Astrocyte (in vitro differentiated cells and primary cell): Measurements from ENCODE around the gene POU2AF3. TPM values are rescaled to one million over a fixed set of nuclear protein-coding genes. Genes with fewer than 3 reads are reported as not detected.
A peak's percentile ranks its signal among the peaks of the same experiment; 100 is the strongest.

Experiments
- DNase-seq: peaks from one replicate; pipeline ENCODE4 v3.0.0-alpha.2; 2010; ENCODE audit warnings: low read depth
- FAIRE-seq: peaks from 2 replicates; lab custom pipeline; 2011; peaks lifted over from hg19 to GRCh38; lab: Jason Lieb, UNC
- H2AFZ ChIP-seq: 2 replicates; pipeline ENCODE4 v1.6.0; 2012; ENCODE audit warnings: low read depth, low read length, inconsistent platforms
- H3K27ac ChIP-seq: 2 replicates; pipeline ENCODE4 v1.5.1; 2011; ENCODE audit warnings: low read depth, low read length, inconsistent platforms
- H3K27me3 ChIP-seq: 2 replicates; pipeline ENCODE4 v1.6.0; 2011; ENCODE audit warnings: low read length, inconsistent platforms; ENCODE audit not compliant: insufficient read depth
- H3K36me3 ChIP-seq: 2 replicates; pipeline ENCODE4 v1.5.1; 2011; ENCODE audit warnings: low read length, inconsistent platforms; ENCODE audit not compliant: insufficient read depth
- H3K4me1 ChIP-seq: 2 replicates; pipeline ENCODE4 v1.5.1; 2011; ENCODE audit warnings: low read length, inconsistent platforms; ENCODE audit not compliant: insufficient read depth
- H3K4me2 ChIP-seq: 2 replicates; pipeline ENCODE4 v1.6.0; 2012; ENCODE audit warnings: low read length, inconsistent platforms
- H3K4me3 ChIP-seq: 2 replicates; pipeline ENCODE4 v1.5.1; 2011; ENCODE audit warnings: low read depth, mild to moderate bottlenecking, low read length, inconsistent platforms; ENCODE audit not compliant: insufficient read depth
- H3K79me2 ChIP-seq: 2 replicates; pipeline ENCODE4 v1.6.0; 2012; ENCODE audit warnings: mild to moderate bottlenecking, low read length, inconsistent platforms; ENCODE audit not compliant: insufficient read depth
- H3K9ac ChIP-seq: 2 replicates; pipeline ENCODE4 v1.6.0; 2012; ENCODE audit warnings: mild to moderate bottlenecking, low read length, inconsistent platforms
- H3K9me3 ChIP-seq: 2 replicates; pipeline ENCODE4 v1.5.1; 2012; ENCODE audit warnings: low read depth, mild to moderate bottlenecking, low read length, inconsistent platforms; ENCODE audit not compliant: insufficient read depth
- H4K20me1 ChIP-seq: 2 replicates; pipeline ENCODE4 v1.6.0; 2012; ENCODE audit warnings: low read length, inconsistent platforms; ENCODE audit not compliant: insufficient read depth
- H3K27ac Mint-ChIP-seq: one replicate; pipeline ENCODE4 v1.8.0; 2021; ENCODE audit warnings: mild to moderate bottlenecking, mixed read lengths; ENCODE audit not compliant: unreplicated experiment
- H3K27me3 Mint-ChIP-seq: one replicate; pipeline ENCODE4 v1.8.0; 2021; ENCODE audit warnings: low read depth, mixed read lengths; ENCODE audit not compliant: unreplicated experiment
- H3K36me3 Mint-ChIP-seq: one replicate; pipeline ENCODE4 v1.8.0; 2021; ENCODE audit warnings: low read depth, mixed read lengths; ENCODE audit not compliant: unreplicated experiment
- H3K4me1 Mint-ChIP-seq: one replicate; pipeline ENCODE4 v1.8.0; 2021; ENCODE audit warnings: low read depth, mixed read lengths; ENCODE audit not compliant: unreplicated experiment
- H3K4me3 Mint-ChIP-seq: one replicate; pipeline ENCODE4 v1.8.0; 2021; ENCODE audit warnings: mild to moderate bottlenecking, moderate library complexity, mixed read lengths; ENCODE audit not compliant: unreplicated experiment
- H3K9me3 Mint-ChIP-seq: one replicate; pipeline ENCODE4 v1.8.0; 2021; ENCODE audit warnings: mild to moderate bottlenecking, mixed read lengths; ENCODE audit not compliant: unreplicated experiment
- EZH2 ChIP-seq: IDR thresholded peaks from 2 replicates; pipeline ENCODE4 v1.6.1; 2012; ENCODE audit warnings: mild to moderate bottlenecking, low read length, inconsistent platforms; ENCODE audit not compliant: insufficient read depth
- total RNA-seq: library from RNA; stranded (reverse); gene quantifications from 2 replicates; pipeline ENCODE4 v1.2.1, GENCODE V29; 2021
- TF ChIP-seq, protein P1 (sequence below): IDR thresholded peaks from 2 replicates; pipeline ENCODE4 v1.5.1; 2011; ENCODE audit warnings: low read depth, mild to moderate bottlenecking, inconsistent platforms, low read length, moderate library complexity; ENCODE audit not compliant: insufficient read depth

POU2AF3 gene
- total RNA-seq, 1 donor from 2014 or later: 0.27 TPM

DNA sequence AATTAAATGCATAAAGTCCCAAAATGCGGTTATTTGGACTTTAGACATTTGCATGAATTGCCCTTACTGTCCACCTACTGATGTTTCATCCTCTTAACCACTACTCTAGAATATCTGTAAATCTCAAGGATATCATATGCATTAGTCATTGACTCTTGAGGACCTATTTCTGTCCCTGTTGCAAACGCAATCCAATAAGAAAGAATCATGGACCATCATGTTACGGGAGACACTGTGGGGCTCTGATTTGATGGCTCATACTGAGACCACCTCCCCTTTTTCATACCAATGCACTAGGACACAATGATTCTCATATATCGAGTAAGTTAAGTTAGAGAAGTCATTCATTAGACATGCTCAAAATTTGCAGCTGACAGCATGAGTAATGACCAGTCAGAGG is 38.5 kb upstream of the POU2AF3 start:
- Mint-ChIP-seq H3K27me3 (no peaks in the 10 kb centered on the region), H3K4me1 (peaks cover 6% of the 10 kb centered on the region), H3K27ac (no peak overlapping the region), H3K36me3 (no peaks in the 10 kb centered on the region), H3K4me3 (no peak overlapping the region), H3K9me3 (no peaks in the 10 kb centered on the region)
- no peak overlapping the region for H3K9ac ChIP-seq
- H3K4me3 ChIP-seq: no peak overlapping the region
- no peaks in the 10 kb centered on the region for H3K36me3 ChIP-seq
- DNase-seq: peak; percentile 56
- no peaks in the 10 kb centered on the region for H3K27me3 ChIP-seq
- TF ChIP-seq, protein P1, sequence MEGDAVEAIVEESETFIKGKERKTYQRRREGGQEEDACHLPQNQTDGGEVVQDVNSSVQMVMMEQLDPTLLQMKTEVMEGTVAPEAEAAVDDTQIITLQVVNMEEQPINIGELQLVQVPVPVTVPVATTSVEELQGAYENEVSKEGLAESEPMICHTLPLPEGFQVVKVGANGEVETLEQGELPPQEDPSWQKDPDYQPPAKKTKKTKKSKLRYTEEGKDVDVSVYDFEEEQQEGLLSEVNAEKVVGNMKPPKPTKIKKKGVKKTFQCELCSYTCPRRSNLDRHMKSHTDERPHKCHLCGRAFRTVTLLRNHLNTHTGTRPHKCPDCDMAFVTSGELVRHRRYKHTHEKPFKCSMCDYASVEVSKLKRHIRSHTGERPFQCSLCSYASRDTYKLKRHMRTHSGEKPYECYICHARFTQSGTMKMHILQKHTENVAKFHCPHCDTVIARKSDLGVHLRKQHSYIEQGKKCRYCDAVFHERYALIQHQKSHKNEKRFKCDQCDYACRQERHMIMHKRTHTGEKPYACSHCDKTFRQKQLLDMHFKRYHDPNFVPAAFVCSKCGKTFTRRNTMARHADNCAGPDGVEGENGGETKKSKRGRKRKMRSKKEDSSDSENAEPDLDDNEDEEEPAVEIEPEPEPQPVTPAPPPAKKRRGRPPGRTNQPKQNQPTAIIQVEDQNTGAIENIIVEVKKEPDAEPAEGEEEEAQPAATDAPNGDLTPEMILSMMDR: no peak
- no peak for TF ChIP-seq EZH2
- H3K9me3 ChIP-seq: no peaks in the 10 kb centered on the region
- no peaks in the 10 kb centered on the region for H4K20me1 ChIP-seq
- no peaks in the 10 kb centered on the region for H3K4me1 ChIP-seq
- no peak overlapping the region for H3K4me2 ChIP-seq
- no peak for FAIRE-seq
- no peak overlapping the region for H3K27ac ChIP-seq
- H3K79me2 ChIP-seq: no peaks in the 10 kb centered on the region
- H2AFZ ChIP-seq: no peak overlapping the region

DNA sequence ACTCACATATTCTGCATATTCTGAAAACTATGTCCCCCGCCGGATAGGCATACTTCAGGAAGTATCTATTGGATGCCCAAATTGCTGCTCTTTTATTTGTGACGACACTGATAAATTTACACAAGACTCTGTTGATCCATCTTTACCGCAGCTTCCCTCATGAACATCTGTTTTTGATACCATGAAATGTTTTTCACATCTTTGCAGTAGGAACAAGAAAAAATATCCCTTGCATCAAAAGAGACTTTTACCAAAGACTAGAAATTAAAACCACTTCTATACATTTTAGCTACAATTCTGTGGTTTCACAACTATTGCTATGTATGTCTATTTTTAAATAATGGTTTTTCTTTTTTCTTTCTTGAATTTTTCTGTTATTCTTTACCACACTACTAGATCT is 37.5 kb upstream of the POU2AF3 start:
- TF ChIP-seq, protein P1: no peak
- TF ChIP-seq EZH2: no peak
- DNase-seq (no peak), FAIRE-seq (no peak)
- H3K27ac ChIP-seq: no peak overlapping the region
- H3K27me3 Mint-ChIP-seq: peaks cover 3% of the 10 kb centered on the region
- H4K20me1 ChIP-seq: no peaks in the 10 kb centered on the region
- H3K79me2 ChIP-seq: no peaks in the 10 kb centered on the region
- no peaks in the 10 kb centered on the region for H3K36me3 ChIP-seq
- H3K9me3 ChIP-seq: no peaks in the 10 kb centered on the region
- no peaks in the 10 kb centered on the region for H3K36me3 Mint-ChIP-seq
- H3K27ac Mint-ChIP-seq: no peak overlapping the region
- no peaks in the 10 kb centered on the region for H3K27me3 ChIP-seq
- H3K4me1 ChIP-seq: no peaks in the 10 kb centered on the region
- peaks cover 6% of the 10 kb centered on the region for H3K4me1 Mint-ChIP-seq
- H2AFZ ChIP-seq: no peak overlapping the region
- no peak overlapping the region for H3K4me3 Mint-ChIP-seq
- no peak overlapping the region for H3K4me2 ChIP-seq
- H3K9ac ChIP-seq: no peak overlapping the region
- no peak overlapping the region for H3K4me3 ChIP-seq
- H3K9me3 Mint-ChIP-seq: no peaks in the 10 kb centered on the region

DNA sequence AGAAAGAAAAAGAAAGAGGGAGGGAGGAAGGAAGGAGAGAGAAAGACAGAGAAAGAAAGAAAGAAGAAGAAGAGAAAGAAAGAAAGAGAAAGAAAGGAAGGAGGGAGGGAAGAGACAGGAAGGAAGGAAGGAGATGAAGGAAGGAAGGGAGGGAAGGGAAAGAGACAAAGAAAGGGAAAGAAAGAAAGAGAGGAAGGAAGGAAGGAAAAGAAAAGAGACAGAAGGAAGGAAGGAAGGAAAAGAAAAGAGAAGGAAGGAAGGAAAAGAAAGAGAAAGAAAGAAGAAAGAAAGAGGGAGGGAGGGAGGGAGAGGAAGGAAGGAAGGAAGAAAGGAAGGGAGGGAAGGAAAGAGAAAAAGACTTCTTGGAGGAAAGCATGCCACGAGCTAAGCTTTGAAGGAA is 33.7 kb upstream of the POU2AF3 start:
- Histone ChIP-seq H4K20me1 (no peaks in the 10 kb centered on the region), H3K9ac (no peak overlapping the region), H3K4me1 (no peaks in the 10 kb centered on the region), H3K9me3 (no peaks in the 10 kb centered on the region), H3K79me2 (no peaks in the 10 kb centered on the region), H3K4me3 (no peak overlapping the region), H3K27me3 (no peaks in the 10 kb centered on the region), H3K4me2 (no peak overlapping the region), H2AFZ (no peak overlapping the region), H3K36me3 (no peaks in the 10 kb centered on the region), H3K27ac (no peak overlapping the region)
- no peaks in the 10 kb centered on the region for H3K9me3 Mint-ChIP-seq
- H3K4me1 Mint-ChIP-seq: peaks cover 6% of the 10 kb centered on the region
- no peaks in the 10 kb centered on the region for H3K36me3 Mint-ChIP-seq
- H3K27ac Mint-ChIP-seq: no peak overlapping the region
- FAIRE-seq (no peak), DNase-seq (no peak)
- TF ChIP-seq EZH2: no peak
- TF ChIP-seq, protein P1: no peak
- no peak overlapping the region for H3K4me3 Mint-ChIP-seq
- H3K27me3 Mint-ChIP-seq: peaks cover 3% of the 10 kb centered on the region
